KG1 (cell line): ENCODE results near the gene METTL1.
"Not testable (repeated sequence)": the region's sequence is repeated elsewhere in the genome, so short reads cannot be mapped to it uniquely, and the experiment has no call there.

Experiments used
- DNase-seq: peaks from one replicate; lab custom pipeline; 2025; lab: John Stamatoyannopoulos, UW

The METTL1 gene

GRCh38 chr12:57724003-57724935 is 47.6 kb downstream of the METTL1 start:
- no peak for DNase-seq

DNA sequence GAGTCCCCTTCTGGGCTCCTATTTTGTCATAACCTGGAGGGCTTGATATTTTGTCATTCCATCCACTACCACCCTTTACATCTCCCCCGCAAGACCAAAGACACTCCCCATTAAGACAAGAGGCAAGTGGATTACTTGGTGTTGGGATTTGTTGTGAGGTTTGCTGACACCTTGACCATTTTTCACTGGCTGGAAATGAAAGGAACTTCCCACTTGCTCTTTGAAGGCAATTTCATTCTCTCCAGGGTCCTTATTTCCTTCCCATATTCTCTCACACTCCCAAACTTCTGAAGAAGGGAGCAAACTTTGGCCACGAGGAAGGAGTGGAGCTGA is 48.3 kb downstream of the METTL1 start:
- DNase-seq, result no peak

DNA sequence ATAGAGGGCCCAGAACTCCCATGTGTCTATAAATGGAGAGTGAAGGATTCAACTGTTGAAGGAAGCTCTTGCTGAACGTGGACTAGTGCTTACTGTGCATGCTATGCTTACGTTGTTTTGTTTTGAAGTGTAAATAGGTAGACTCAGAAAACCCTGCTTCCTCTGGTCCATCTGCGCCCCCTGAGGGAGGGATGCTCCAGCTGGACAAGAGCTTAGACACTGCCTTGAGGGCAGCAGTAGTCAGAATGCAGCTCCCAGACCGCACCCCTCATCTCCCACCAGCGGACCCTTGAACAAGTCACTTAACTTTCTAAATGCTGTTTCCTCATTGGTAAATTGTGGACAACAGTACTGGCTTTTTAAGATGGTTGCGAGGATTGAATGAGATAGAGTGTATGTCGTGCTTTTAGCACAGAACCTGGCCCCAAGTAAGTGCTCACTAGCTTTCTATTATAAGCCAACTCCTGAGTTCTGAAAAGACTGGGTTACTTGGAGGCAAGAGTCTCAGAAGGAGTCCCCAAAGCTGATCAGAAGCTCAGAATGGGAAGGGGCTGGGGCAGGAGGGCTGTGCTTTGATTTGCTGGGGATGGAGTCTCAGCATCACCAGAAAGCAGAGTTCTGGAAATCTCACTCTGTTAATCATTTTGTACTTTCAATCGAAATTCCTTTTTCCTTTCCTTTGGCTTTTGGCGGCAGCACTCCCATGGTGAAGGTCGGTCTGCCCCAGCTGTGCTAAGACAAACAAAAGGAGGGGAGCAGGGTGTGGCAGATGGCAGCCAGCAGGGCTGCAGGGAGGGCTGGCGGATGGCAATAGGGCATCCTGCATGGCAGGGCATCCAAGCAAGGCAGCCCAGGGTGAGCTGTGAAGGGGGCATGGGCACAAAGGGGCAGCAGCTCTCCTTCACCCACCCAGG is 48.9 kb downstream of the METTL1 start:
- DNase-seq, result no peak

GRCh38 chr12:57721846-57722608 is 49.9 kb downstream of the METTL1 start:
- not testable (repeated sequence) for DNase-seq

- no peak for DNase-seq
Observed at GRCh38 chr12:57720606-57721595, 51.0 kb downstream of the METTL1 start.

DNA sequence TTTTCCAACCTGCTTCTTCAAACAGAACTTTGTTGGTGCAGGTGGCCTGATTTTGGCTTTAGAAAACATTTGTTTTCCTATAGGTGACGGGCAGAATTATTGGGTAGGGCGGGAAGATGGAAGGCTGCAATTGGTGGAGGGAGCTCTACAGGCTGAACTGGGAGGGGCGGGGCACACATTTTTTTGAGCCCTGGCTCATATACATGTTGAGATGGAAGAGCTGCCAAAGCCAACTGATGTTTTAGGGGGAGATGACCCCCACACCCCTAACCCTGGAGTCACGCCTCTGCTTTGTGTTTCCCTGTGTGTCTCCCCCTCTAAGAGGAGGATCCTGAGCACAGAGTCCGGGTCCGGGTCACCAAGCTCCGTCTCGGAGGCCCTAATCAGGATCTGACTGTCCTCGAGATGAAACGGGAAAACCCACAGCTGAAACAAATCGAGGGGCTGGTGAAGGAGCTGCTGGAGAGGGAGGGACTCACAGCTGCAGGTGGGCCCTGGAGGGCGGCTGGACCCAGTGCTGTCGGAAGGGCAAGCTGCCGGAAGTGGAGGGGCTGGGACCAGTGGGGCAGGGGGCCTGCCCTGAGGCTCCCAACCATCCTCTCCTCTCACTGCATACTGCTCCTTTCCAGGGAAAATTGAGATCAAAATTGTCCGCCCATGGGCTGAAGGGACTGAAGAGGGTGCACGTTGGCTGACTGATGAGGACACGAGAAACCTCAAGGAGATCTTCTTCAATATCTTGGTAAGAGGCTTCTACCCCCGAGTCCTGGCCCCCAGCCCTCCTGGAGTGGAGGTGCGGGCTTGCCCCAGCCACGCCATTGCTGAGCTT is 51.9 kb downstream of the METTL1 start:
- no peak for DNase-seq

- no peak for DNase-seq
Observed at GRCh38 chr12:57718641-57719528, 53.0 kb downstream of the METTL1 start.
